ENCODE measurements around the gene PPCS. TPM values are rescaled to one million over a fixed set of nuclear protein-coding genes. Genes with fewer than 3 reads are reported as not detected.

Gene PPCS
- total RNA-seq, 1 experiment from 2014 or later = 35.1 TPM

- no peak for TF ChIP-seq E2F1 (CRISPR knock-in tag; IDR thresholded peaks at IDR 0.05)
- TF ChIP-seq RELA (CRISPR knock-in tag; IDR thresholded peaks at IDR 0.05; ENCODE audit: borderline replicate concordance) = no peak
- TF ChIP-seq CDX4 (CRISPR knock-in tag; IDR thresholded peaks at IDR 0.05; ENCODE audit: borderline replicate concordance) = no peak
- TF ChIP-seq ZNF425 (CRISPR knock-in tag; conservative IDR thresholded peaks at IDR 0.05) = no peak
- TF ChIP-seq, protein P1, sequence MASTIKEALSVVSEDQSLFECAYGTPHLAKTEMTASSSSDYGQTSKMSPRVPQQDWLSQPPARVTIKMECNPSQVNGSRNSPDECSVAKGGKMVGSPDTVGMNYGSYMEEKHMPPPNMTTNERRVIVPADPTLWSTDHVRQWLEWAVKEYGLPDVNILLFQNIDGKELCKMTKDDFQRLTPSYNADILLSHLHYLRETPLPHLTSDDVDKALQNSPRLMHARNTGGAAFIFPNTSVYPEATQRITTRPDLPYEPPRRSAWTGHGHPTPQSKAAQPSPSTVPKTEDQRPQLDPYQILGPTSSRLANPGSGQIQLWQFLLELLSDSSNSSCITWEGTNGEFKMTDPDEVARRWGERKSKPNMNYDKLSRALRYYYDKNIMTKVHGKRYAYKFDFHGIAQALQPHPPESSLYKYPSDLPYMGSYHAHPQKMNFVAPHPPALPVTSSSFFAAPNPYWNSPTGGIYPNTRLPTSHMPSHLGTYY (CRISPR knock-in tag; IDR thresholded peaks at IDR 0.05) = no peak
- TF ChIP-seq HMGA2 (CRISPR knock-in tag; IDR thresholded peaks at IDR 0.05) = no peak
- TF ChIP-seq SOX15 (CRISPR knock-in tag; IDR thresholded peaks at IDR 0.05) = no peak
These were observed 50.2 kb downstream of the PPCS start (continued) for GRCh38 chr1:42506576-42506975.

Other genes with a start within 250 kb of the PPCS start
- gene FOXJ3, start 121.3 kb upstream of the PPCS start, total RNA-seq (2021) = 38.6 to 43.3 TPM (median 40.7 TPM) in 3 replicates
- 8.3 to 17.3 TPM (median 15.9 TPM) in 3 replicates for gene RIMKLA, start 75.8 kb upstream of the PPCS start, total RNA-seq (2021)
- gene ZMYND12, start 521 bp upstream of the PPCS start, total RNA-seq (2021) = 0.63 to 1.4 TPM (median 0.89 TPM) in 3 replicates
- 0.71 to 2.1 TPM (median 0.92 TPM) in 3 replicates for gene CCDC30, start 6.7 kb downstream of the PPCS start, total RNA-seq (2021)
- gene PPIH, start 201.9 kb downstream of the PPCS start, total RNA-seq (2021) = 68.5 to 73.1 TPM (median 69.3 TPM) in 3 replicates
- 1,098 to 1,172 TPM (median 1,151 TPM) in 3 replicates for gene YBX1, start 225.9 kb downstream of the PPCS start, total RNA-seq (2021)

Data from WTC11 (cell line).